ENCODE results near the gene SRPX.

DNA sequence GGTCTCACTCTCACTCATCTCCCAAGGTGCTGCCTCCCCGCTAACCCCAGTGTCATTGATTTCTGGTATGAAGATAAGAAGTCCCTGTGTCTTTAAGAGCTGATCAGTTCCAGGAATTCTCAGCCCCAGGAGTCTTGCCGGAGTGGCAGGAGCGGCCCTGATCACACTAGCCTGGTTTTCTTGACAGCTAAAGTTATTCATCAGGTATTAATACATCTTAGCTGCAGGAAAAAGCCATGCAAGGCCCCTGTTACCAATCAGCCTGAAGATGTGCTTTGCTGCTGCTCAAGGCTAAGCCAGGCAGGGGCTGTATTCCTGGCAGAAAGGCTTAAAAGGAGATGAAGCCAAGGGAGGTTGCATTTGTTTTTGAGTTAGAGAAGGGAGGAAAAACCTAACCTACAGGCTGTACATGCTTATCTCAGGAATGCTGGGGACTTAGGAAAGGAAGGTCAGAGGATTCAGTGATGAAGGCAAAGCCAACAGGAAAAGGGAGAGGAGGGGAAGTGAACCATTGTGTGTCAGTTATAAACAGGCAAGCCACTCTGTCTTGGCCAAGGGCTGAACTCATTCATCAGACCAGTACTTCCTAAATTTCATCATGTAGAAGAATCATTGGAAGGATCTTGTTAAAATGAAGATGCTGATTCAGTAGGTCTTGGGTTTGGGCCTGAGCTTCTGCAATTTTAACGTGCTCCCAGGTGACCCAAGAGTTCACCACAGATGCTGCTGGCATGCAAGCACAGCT, 8.6 kb downstream of the SRPX start:
- no peak for TF ChIP-seq FOXM1 (IDR thresholded peaks at IDR 0.05; ENCODE audit: borderline replicate concordance)
- no peak for TF ChIP-seq L3MBTL2 (conservative IDR thresholded peaks at IDR 0.05)
- no peak for TF ChIP-seq BHLHE40 (IDR thresholded peaks at IDR 0.05; ENCODE audit: borderline replicate concordance)
- no peak for TF ChIP-seq PKNOX1 (IDR thresholded peaks at IDR 0.05)
- TF ChIP-seq ELF4 (IDR thresholded peaks at IDR 0.05), result no peak
- no peak for TF ChIP-seq SUZ12 (IDR thresholded peaks at IDR 0.05)
- TF ChIP-seq HDGF (IDR thresholded peaks at IDR 0.05; ENCODE audit: borderline replicate concordance), result no peak
- no peak for TF ChIP-seq NFRKB (IDR thresholded peaks at IDR 0.05)

Data from HEK293T (cell line).